ENCODE data around the gene ADAMTSL2. TPM values are rescaled to one million over a fixed set of nuclear protein-coding genes. Genes with fewer than 3 reads are reported as not detected.

Gene ADAMTSL2
- polyA plus RNA-seq (ENCODE audit: insufficient read length in 4 of 4), result 1 to 10 TPM; 1.5 to 2.9 (median 1.8) TPM

- DNase-seq (ENCODE audit: low read depth in 4 of 4, low spot score in 3 of 4), result peak; percentile 58 to 74 (median 70)
Measured at GRCh38 chr9:133534346-133535291, at the start of gene ADAMTSL2. Gene ADAMTSL2 (plus strand): TSS chr9:133534704. CDS start chr9:133536713, 2,009 bp downstream.

GRCh38 chr9:133485531-133486260 is 48.8 kb upstream of the ADAMTSL2 start:
- DNase-seq (ENCODE audit: low read depth in 4 of 4, low spot score in 3 of 4), result no peak

- DNase-seq (ENCODE audit: low read depth in 4 of 4, low spot score in 3 of 4), result no peak
Measured at GRCh38 chr9:133487331-133487725, 47.2 kb upstream of the ADAMTSL2 start.

GRCh38 chr9:133488686-133489252 is 45.7 kb upstream of the ADAMTSL2 start:
- DNase-seq (ENCODE audit: low read depth in 4 of 4, low spot score in 3 of 4), result no peak

GRCh38 chr9:133489253-133490190 is 45.0 kb upstream of the ADAMTSL2 start:
- no peak for DNase-seq (ENCODE audit: low read depth in 4 of 4, low spot score in 3 of 4)

GRCh38 chr9:133490201-133490681 is 44.3 kb upstream of the ADAMTSL2 start:
- no peak for DNase-seq (ENCODE audit: low read depth in 4 of 4, low spot score in 3 of 4)

GRCh38 chr9:133490865-133491655 is 43.4 kb upstream of the ADAMTSL2 start:
- DNase-seq (ENCODE audit: low read depth in 4 of 4, low spot score in 3 of 4), result no peak

- DNase-seq (ENCODE audit: low read depth in 4 of 4, low spot score in 3 of 4), result no peak
Measured at GRCh38 chr9:133491656-133491925, 42.9 kb upstream of the ADAMTSL2 start.

GRCh38 chr9:133492061-133493021 is 42.2 kb upstream of the ADAMTSL2 start:
- no peak for DNase-seq (ENCODE audit: low read depth in 4 of 4, low spot score in 3 of 4)

- no peak for DNase-seq (ENCODE audit: low read depth in 4 of 4, low spot score in 3 of 4)
Measured at GRCh38 chr9:133493428-133493827, 41.1 kb upstream of the ADAMTSL2 start.

- DNase-seq (ENCODE audit: low read depth in 4 of 4, low spot score in 3 of 4), result no peak
Measured at GRCh38 chr9:133493845-133494540, 40.5 kb upstream of the ADAMTSL2 start.

- DNase-seq (ENCODE audit: low read depth in 4 of 4, low spot score in 3 of 4), result no peak
Measured at GRCh38 chr9:133494636-133495326, 39.7 kb upstream of the ADAMTSL2 start.

GRCh38 chr9:133495327-133496293 is 38.9 kb upstream of the ADAMTSL2 start:
- no peak for DNase-seq (ENCODE audit: low read depth in 4 of 4, low spot score in 3 of 4)

GRCh38 chr9:133496861-133497842 is 37.4 kb upstream of the ADAMTSL2 start:
- DNase-seq (ENCODE audit: low read depth in 4 of 4, low spot score in 3 of 4), result no peak
